GM19395 (cell line): Measurements from ENCODE around the gene ADAMTS2.
"Not testable (repeated sequence)": the region's sequence is repeated elsewhere in the genome, so short reads cannot be mapped to it uniquely, and the experiment has no call there.

Source experiments
- ATAC-seq: cut with Tn5 transposase; IDR thresholded peaks from one replicate; pipeline ENCODE4 v1.9.1; 2021; ENCODE audit warnings: mild to moderate bottlenecking, moderate library complexity; ENCODE audit not compliant: unreplicated experiment

The ADAMTS2 gene

GRCh38 chr5:179221196-179221876 is 123.9 kb downstream of the ADAMTS2 start:
- ATAC-seq, result no peak

- no peak for ATAC-seq
These were observed 124.5 kb downstream of the ADAMTS2 start for GRCh38 chr5:179220716-179221115.

GRCh38 chr5:179219661-179220620 is 125.3 kb downstream of the ADAMTS2 start:
- ATAC-seq, result no peak

GRCh38 chr5:179218943-179219330 is 126.3 kb downstream of the ADAMTS2 start:
- no peak for ATAC-seq

GRCh38 chr5:179217956-179218942 is 127.0 kb downstream of the ADAMTS2 start:
- no peak for ATAC-seq

- no peak for ATAC-seq
These were observed 127.9 kb downstream of the ADAMTS2 start for GRCh38 chr5:179217356-179217755.

- ATAC-seq, result not testable (repeated sequence)
These were observed 128.9 kb downstream of the ADAMTS2 start for GRCh38 chr5:179216381-179216780.

GRCh38 chr5:179215576-179215975 is 129.7 kb downstream of the ADAMTS2 start:
- ATAC-seq, result no peak

GRCh38 chr5:179214678-179215077 is 130.6 kb downstream of the ADAMTS2 start:
- ATAC-seq, result no peak

- ATAC-seq, result no peak
These were observed 132.4 kb downstream of the ADAMTS2 start for GRCh38 chr5:179212870-179213269.

- no peak for ATAC-seq
These were observed 133.6 kb downstream of the ADAMTS2 start for GRCh38 chr5:179211631-179212030.

- no peak for ATAC-seq
These were observed 134.2 kb downstream of the ADAMTS2 start for GRCh38 chr5:179211068-179211467.

GRCh38 chr5:179210478-179210877 is 134.8 kb downstream of the ADAMTS2 start:
- ATAC-seq, result no peak

- no peak for ATAC-seq
These were observed 135.7 kb downstream of the ADAMTS2 start for GRCh38 chr5:179209359-179210150.

- ATAC-seq, result no peak
These were observed 136.4 kb downstream of the ADAMTS2 start for GRCh38 chr5:179208706-179209358.

GRCh38 chr5:179207920-179208705 is 137.1 kb downstream of the ADAMTS2 start:
- no peak for ATAC-seq

- ATAC-seq, result no peak
These were observed 137.8 kb downstream of the ADAMTS2 start for GRCh38 chr5:179207470-179207869.

GRCh38 chr5:179206366-179206765 is 138.9 kb downstream of the ADAMTS2 start:
- no peak for ATAC-seq

- no peak for ATAC-seq
These were observed 140.0 kb downstream of the ADAMTS2 start for GRCh38 chr5:179205277-179205676.
